Loucy (cell line): Measurements from ENCODE around the gene CNKSR3.

Experiments
- H2AFZ ChIP-seq: fragments of 200-600 bp; sonication (generic); 2 replicates; pipeline ENCODE4 v1.6.0; 2016; ENCODE audit warnings: antibody characterized with exemption, mild to moderate bottlenecking, low read length, moderate library complexity
- H3F3A ChIP-seq: fragments of 200-600 bp; 2 replicates; pipeline ENCODE4 v1.6.0; 2016; ENCODE audit warnings: antibody characterized with exemption, low read depth, mild to moderate bottlenecking
- H3K27me3 ChIP-seq: fragments of 200-600 bp; sonication (generic); 2 replicates; pipeline ENCODE4 v1.6.1; 2014; ENCODE audit warnings: low read length, mild to moderate bottlenecking; ENCODE audit not compliant: insufficient read depth, poor library complexity, severe bottlenecking
- H3K36me3 ChIP-seq: fragments of 200-600 bp; sonication (generic); 2 replicates; pipeline ENCODE4 v1.6.1; 2016; ENCODE audit warnings: low read length; ENCODE audit not compliant: insufficient read depth
- H3K4me1 ChIP-seq: fragments of 200-600 bp; sonication (generic); 2 replicates; pipeline ENCODE4 v1.5.1; 2014; ENCODE audit warnings: low read length, mild to moderate bottlenecking; ENCODE audit not compliant: insufficient read depth, poor library complexity, severe bottlenecking
- H3K4me2 ChIP-seq: fragments of 200-600 bp; sonication (generic); 2 replicates; pipeline ENCODE4 v1.6.0; 2014; ENCODE audit warnings: antibody characterized with exemption, low read length, low read depth, mild to moderate bottlenecking; ENCODE audit not compliant: poor library complexity, severe bottlenecking
- H3K4me3 ChIP-seq: fragments of 200-600 bp; sonication (generic); 2 replicates; pipeline ENCODE4 v1.5.1; 2014; ENCODE audit warnings: low read length, mild to moderate bottlenecking, mixed read lengths; ENCODE audit not compliant: poor library complexity, severe bottlenecking
- H3K79me2 ChIP-seq: fragments of 200-600 bp; sonication (generic); 2 replicates; pipeline ENCODE4 v1.6.1; 2014; ENCODE audit warnings: low read length; ENCODE audit not compliant: insufficient read depth
- H3K9ac ChIP-seq: fragments of 200-600 bp; sonication (generic); 2 replicates; pipeline ENCODE4 v1.6.0; 2014; ENCODE audit warnings: mild to moderate bottlenecking, low read depth, low read length, moderate library complexity; ENCODE audit not compliant: poor library complexity, severe bottlenecking
- H3K9me2 ChIP-seq: fragments of 200-600 bp; sonication (generic); replicated peaks from 2 replicates; pipeline ENCODE4 v1.6.1; 2016; ENCODE audit warnings: low read depth, low read length, mixed read lengths
- H3K9me3 ChIP-seq: fragments of 200-600 bp; sonication (generic); 2 replicates; pipeline ENCODE4 v1.6.1; 2014; ENCODE audit warnings: mild to moderate bottlenecking, antibody characterized with exemption, low read length, low read depth; ENCODE audit not compliant: insufficient read depth
- H4K20me1 ChIP-seq: fragments of 200-600 bp; sonication (generic); 2 replicates; pipeline ENCODE4 v1.6.0; 2014; ENCODE audit warnings: antibody characterized with exemption, low read length, mild to moderate bottlenecking; ENCODE audit not compliant: insufficient read depth, poor library complexity, severe bottlenecking
- EZH2phosphoT487 ChIP-seq: fragments of 200-600 bp; IDR thresholded peaks from 2 replicates; pipeline ENCODE4 v1.6.1; 2018; ENCODE audit warnings: antibody characterized with exemption, mild to moderate bottlenecking, moderate library complexity, borderline replicate concordance
- TF ChIP-seq, protein P1 (sequence below): fragments of 200-600 bp; sonication (generic); conservative IDR thresholded peaks from 2 replicates; pipeline ENCODE4 v1.5.1; 2014; ENCODE audit warnings: mild to moderate bottlenecking, antibody characterized with exemption, low read length

Gene CNKSR3

GRCh38 chr6:154476494-154476893, 34.0 kb downstream of the CNKSR3 start:
- TF ChIP-seq EZH2phosphoT487, result no peak
- TF ChIP-seq, protein P1, sequence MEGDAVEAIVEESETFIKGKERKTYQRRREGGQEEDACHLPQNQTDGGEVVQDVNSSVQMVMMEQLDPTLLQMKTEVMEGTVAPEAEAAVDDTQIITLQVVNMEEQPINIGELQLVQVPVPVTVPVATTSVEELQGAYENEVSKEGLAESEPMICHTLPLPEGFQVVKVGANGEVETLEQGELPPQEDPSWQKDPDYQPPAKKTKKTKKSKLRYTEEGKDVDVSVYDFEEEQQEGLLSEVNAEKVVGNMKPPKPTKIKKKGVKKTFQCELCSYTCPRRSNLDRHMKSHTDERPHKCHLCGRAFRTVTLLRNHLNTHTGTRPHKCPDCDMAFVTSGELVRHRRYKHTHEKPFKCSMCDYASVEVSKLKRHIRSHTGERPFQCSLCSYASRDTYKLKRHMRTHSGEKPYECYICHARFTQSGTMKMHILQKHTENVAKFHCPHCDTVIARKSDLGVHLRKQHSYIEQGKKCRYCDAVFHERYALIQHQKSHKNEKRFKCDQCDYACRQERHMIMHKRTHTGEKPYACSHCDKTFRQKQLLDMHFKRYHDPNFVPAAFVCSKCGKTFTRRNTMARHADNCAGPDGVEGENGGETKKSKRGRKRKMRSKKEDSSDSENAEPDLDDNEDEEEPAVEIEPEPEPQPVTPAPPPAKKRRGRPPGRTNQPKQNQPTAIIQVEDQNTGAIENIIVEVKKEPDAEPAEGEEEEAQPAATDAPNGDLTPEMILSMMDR, result no peak
- H2AFZ ChIP-seq, result no peak overlapping the region
- H3K9ac ChIP-seq, result no peak overlapping the region
- H3K36me3 ChIP-seq, result no peaks in the 10 kb centered on the region
- no peaks in the 10 kb centered on the region for H3K9me2 ChIP-seq
- no peaks in the 10 kb centered on the region for H3K9me3 ChIP-seq
- H4K20me1 ChIP-seq, result no peaks in the 10 kb centered on the region
- H3K27me3 ChIP-seq, result no peaks in the 10 kb centered on the region
- H3K4me1 ChIP-seq, result no peaks in the 10 kb centered on the region
- no peak overlapping the region for H3K4me2 ChIP-seq
- no peak overlapping the region for H3K4me3 ChIP-seq
- no peaks in the 10 kb centered on the region for H3F3A ChIP-seq
- H3K79me2 ChIP-seq, result no peaks in the 10 kb centered on the region

DNA sequence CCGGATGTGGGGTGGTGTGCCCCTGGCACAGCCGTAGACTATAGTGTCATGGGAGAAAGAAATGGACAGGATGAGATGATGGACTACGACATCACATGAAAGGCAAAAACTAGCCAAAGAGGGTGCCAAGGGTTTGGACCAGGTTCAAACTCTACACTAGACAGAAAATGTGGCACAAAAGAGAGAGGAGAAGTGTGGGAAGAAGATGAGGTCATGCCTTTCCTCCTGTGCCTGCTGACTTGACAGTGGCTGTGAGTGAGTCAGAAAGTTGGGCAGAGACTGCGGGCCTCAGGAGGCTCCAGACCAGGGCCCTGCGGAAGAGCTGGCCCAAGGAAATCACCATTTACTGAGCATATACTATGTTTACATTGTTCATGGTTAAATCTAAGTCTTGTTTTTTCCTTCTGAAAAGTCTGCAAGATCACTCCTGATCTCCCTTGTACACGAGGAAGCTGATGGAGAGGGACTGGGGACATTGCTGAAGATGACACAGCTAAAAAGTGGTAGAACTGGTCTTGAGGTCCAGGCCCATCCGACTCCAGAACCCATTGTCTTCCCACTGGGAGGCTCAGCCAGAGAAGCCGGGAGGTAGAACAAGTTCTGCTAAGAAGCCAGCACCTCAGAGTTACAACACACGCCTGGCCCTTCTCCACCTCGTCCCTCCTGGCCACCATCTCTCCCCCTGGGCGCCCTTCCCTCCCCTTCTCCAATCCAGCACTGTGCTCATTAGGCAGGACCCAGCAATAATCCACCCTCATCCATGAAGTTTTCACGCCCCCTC, 35.6 kb downstream of the CNKSR3 start:
- Histone ChIP-seq H3K9me2 (no peaks in the 10 kb centered on the region), H3K36me3 (no peaks in the 10 kb centered on the region), H3K4me2 (no peak overlapping the region), H3K9me3 (peaks cover 5% of the 10 kb centered on the region; the same call in 1 of the 2 replicates), H3K4me1 (no peaks in the 10 kb centered on the region), H3F3A (no peaks in the 10 kb centered on the region), H3K27me3 (no peaks in the 10 kb centered on the region), H3K9ac (no peak overlapping the region), H3K79me2 (no peaks in the 10 kb centered on the region), H2AFZ (no peak overlapping the region), H3K4me3 (no peak overlapping the region), H4K20me1 (no peaks in the 10 kb centered on the region)
- no peak for TF ChIP-seq EZH2phosphoT487
- TF ChIP-seq, protein P1, result no peak

DNA sequence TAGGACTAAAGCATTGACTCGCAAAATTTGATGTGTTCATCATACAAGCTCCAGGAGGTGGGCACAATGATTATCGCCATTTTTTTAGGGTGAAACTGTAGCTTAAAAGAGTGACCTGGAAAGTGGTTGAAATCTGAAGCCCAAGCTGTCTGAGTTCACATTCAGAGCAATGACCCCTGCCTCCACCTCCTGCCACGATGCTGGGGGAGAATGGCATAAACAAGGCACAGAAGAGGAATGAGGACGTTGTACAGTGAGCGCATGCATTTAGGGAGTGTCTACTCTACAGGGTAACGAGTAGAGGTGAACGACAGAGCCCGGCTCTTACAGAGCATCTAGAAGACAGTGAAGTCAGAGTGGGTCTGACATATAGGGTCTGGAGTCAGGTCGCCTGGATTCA, 37.2 kb downstream of the CNKSR3 start:
- Histone ChIP-seq H3K4me3 (no peak overlapping the region), H3F3A (no peaks in the 10 kb centered on the region), H3K9me3 (peaks cover 5% of the 10 kb centered on the region; the same call in 1 of the 2 replicates), H3K79me2 (no peaks in the 10 kb centered on the region), H3K9me2 (no peaks in the 10 kb centered on the region), H3K9ac (no peak overlapping the region), H3K4me2 (no peak overlapping the region), H3K36me3 (no peaks in the 10 kb centered on the region), H3K4me1 (no peaks in the 10 kb centered on the region), H3K27me3 (no peaks in the 10 kb centered on the region), H4K20me1 (no peaks in the 10 kb centered on the region), H2AFZ (no peak overlapping the region)
- TF ChIP-seq, protein P1, result no peak
- no peak for TF ChIP-seq EZH2phosphoT487
